H1 (cell line): ENCODE data around the gene PANX1. TPM values are rescaled to one million over a fixed set of nuclear protein-coding genes. Genes with fewer than 3 reads are reported as not detected.
A peak's percentile ranks its signal among the peaks of the same experiment; 100 is the strongest.

Experiments
- CTCF ChIA-PET: fragments of 300-600 bp; sonication (Branson Sonifier 250); formaldehyde crosslinking; loops from one replicate; lab custom pipeline; 2021; ENCODE audit not compliant: partially characterized antibody; lab: Charles Lee
- POLR2A ChIA-PET: fragments of 300-600 bp; sonication (Branson Sonifier 250); formaldehyde crosslinking; loops from one replicate; lab custom pipeline; 2021; ENCODE audit warnings: inconsistent platforms; ENCODE audit not compliant: partially characterized antibody; lab: Charles Lee
- DNase-seq, 2 experiments: peaks; one replicate each; pipeline versions ENCODE4 v3.0.0 to v3.0.0-alpha.2; 2010 to 2022; ENCODE audit warnings: low spot score in 2 of 2, low read depth in 1 of 2, mixed read lengths in 1 of 2
- FAIRE-seq: peaks from 2 replicates; lab custom pipeline; 2011; peaks lifted over from hg19 to GRCh38; lab: Jason Lieb, UNC
- H2AFZ ChIP-seq: 2 replicates; pipeline ENCODE4 v1.8.1; 2012; ENCODE audit warnings: low read length, inconsistent platforms
- H2AK5ac ChIP-seq: 2 replicates; pipeline ENCODE4 v1.6.1; 2013; ENCODE audit warnings: low read depth, low read length
- H2BK120ac ChIP-seq: replicated peaks from 2 replicates; pipeline ENCODE3; 2013; ENCODE audit warnings: low read depth, low read length, inconsistent platforms
- H2BK12ac ChIP-seq: 2 replicates; pipeline ENCODE4 v1.6.1; 2013; ENCODE audit warnings: low read depth, low read length
- H2BK15ac ChIP-seq: 2 replicates; pipeline ENCODE4 v1.6.1; 2013; ENCODE audit warnings: low read length
- H2BK20ac ChIP-seq: 2 replicates; pipeline ENCODE4 v1.6.1; 2013; ENCODE audit warnings: low read length
- H2BK5ac ChIP-seq: 2 replicates; pipeline ENCODE4 v1.6.1; 2013; ENCODE audit warnings: low read depth, low read length
- H3K14ac ChIP-seq: 2 replicates; pipeline ENCODE4 v1.6.1; 2013; ENCODE audit warnings: inconsistent platforms; ENCODE audit not compliant: insufficient read length
- H3K18ac ChIP-seq: 2 replicates; pipeline ENCODE4 v1.6.1; 2013; ENCODE audit warnings: low read length; ENCODE audit errors: extremely low read depth
- H3K23ac ChIP-seq: 2 replicates; pipeline ENCODE4 v1.6.1; 2013; ENCODE audit warnings: inconsistent platforms; ENCODE audit not compliant: insufficient read length
- H3K23me2 ChIP-seq: 2 replicates; pipeline ENCODE4 v1.6.1; 2013; ENCODE audit warnings: low read depth, low read length
- H3K27ac ChIP-seq: 2 replicates; pipeline ENCODE4 v1.6.1; 2011; ENCODE audit warnings: low read depth, low read length, inconsistent platforms
- H3K27me3 ChIP-seq, 4 experiments: replicated peaks in 1 of 4; 1 replicate in 1 of 4; 2 replicates in 3 of 4; pipeline versions ENCODE4 v1.6.1 to v1.8.1; 2011 to 2013; ENCODE audit warnings: low read length in 3 of 4, mild to moderate bottlenecking in 3 of 4, inconsistent platforms in 2 of 4, mixed read lengths in 2 of 4, moderate library complexity in 1 of 4; ENCODE audit not compliant: control insufficient read depth in 3 of 4, insufficient read depth in 3 of 4; ENCODE audit errors: extremely low read depth in 1 of 4
- H3K36me3 ChIP-seq, 4 experiments: 2 replicates each; pipeline versions ENCODE4 v1.6.1 to v1.8.1; 2011 to 2013; ENCODE audit warnings: mild to moderate bottlenecking in 4 of 4, low read length in 3 of 4, moderate library complexity in 2 of 4, control low read depth in 1 of 4, inconsistent platforms in 1 of 4; ENCODE audit not compliant: insufficient read depth in 4 of 4, control insufficient read depth in 2 of 4
- H3K4ac ChIP-seq: replicated peaks from 2 replicates; pipeline ENCODE3; 2013; ENCODE audit warnings: low read length, low read depth, mixed read lengths, inconsistent platforms; ENCODE audit not compliant: insufficient read length
- H3K4me1 ChIP-seq, 4 experiments: replicated peaks in 1 of 4; 1 replicate in 1 of 4; 2 replicates in 3 of 4; pipeline versions ENCODE4 v1.6.1 to v1.8.1; 2011 to 2013; ENCODE audit warnings: low read length in 3 of 4, inconsistent platforms in 2 of 4, mixed read lengths in 1 of 4; ENCODE audit not compliant: insufficient read depth in 4 of 4, control insufficient read depth in 3 of 4
- H3K4me2 ChIP-seq, 2 experiments: 2 replicates each; pipeline versions ENCODE4 v1.6.1 to v1.8.1; 2011 to 2013; ENCODE audit warnings: low read depth in 2 of 2, low read length in 2 of 2, control low read depth in 1 of 2, inconsistent platforms in 1 of 2, mild to moderate bottlenecking in 1 of 2; ENCODE audit not compliant: insufficient read depth in 1 of 2
- H3K4me3 ChIP-seq, 4 experiments: fragments of 200-600, 300-600 bp in 1 of 4; sonication (generic), shearing (Covaris generic), sonication (Bioruptor Twin) in 1 of 4; 2 replicates each; pipeline versions ENCODE4 v1.5.1 to v1.8.1; 2011 to 2016; ENCODE audit warnings: low read length in 4 of 4, low read depth in 3 of 4, control low read depth in 2 of 4, inconsistent platforms in 2 of 4, mild to moderate bottlenecking in 2 of 4, mixed read lengths in 1 of 4, moderate library complexity in 1 of 4; ENCODE audit not compliant: insufficient read depth in 2 of 4; ENCODE audit errors: extremely low read depth in 1 of 4
- H3K56ac ChIP-seq: replicated peaks from 2 replicates; pipeline ENCODE3; 2013; ENCODE audit warnings: low read depth, mild to moderate bottlenecking, mixed read lengths, low read length, inconsistent platforms; ENCODE audit not compliant: insufficient read length
- H3K79me1 ChIP-seq: 2 replicates; pipeline ENCODE4 v1.6.1; 2013; ENCODE audit warnings: low read depth, low read length, control low read depth
- H3K79me2 ChIP-seq, 2 experiments: 2 replicates each; pipeline versions ENCODE4 v1.6.1 to v1.8.1; 2012 to 2013; ENCODE audit warnings: low read length in 2 of 2, mild to moderate bottlenecking in 2 of 2, inconsistent platforms in 1 of 2; ENCODE audit not compliant: insufficient read depth in 2 of 2, control insufficient read depth in 1 of 2
- H3K9ac ChIP-seq, 4 experiments: replicated peaks in 1 of 4; 1 replicate in 1 of 4; 2 replicates in 3 of 4; pipeline versions ENCODE4 v1.6.1 to v1.8.1; 2011 to 2013; ENCODE audit warnings: low read depth in 3 of 4, low read length in 3 of 4, control low read depth in 2 of 4, mild to moderate bottlenecking in 2 of 4, moderate library complexity in 2 of 4, inconsistent platforms in 1 of 4; ENCODE audit errors: extremely low read depth in 1 of 4
- H3K9me3 ChIP-seq, 2 experiments: 2 replicates each; pipeline versions ENCODE4 v1.6.1 to v1.8.1; 2012 to 2013; ENCODE audit warnings: mild to moderate bottlenecking in 2 of 2, moderate library complexity in 2 of 2, control low read depth in 1 of 2, inconsistent platforms in 1 of 2, low read depth in 1 of 2, low read length in 1 of 2, mixed read lengths in 1 of 2; ENCODE audit not compliant: insufficient read depth in 2 of 2
- H4K20me1 ChIP-seq, 2 experiments: replicated peaks in 1 of 2; 2 replicates each; pipeline versions ENCODE3 to v1.8.1; 2011 to 2013; ENCODE audit warnings: inconsistent platforms in 2 of 2, low read length in 2 of 2, mild to moderate bottlenecking in 1 of 2; ENCODE audit not compliant: insufficient read depth in 2 of 2, control insufficient read depth in 1 of 2
- H4K5ac ChIP-seq: 2 replicates; pipeline ENCODE4 v1.6.1; 2013; ENCODE audit warnings: low read length, low read depth, mixed read lengths, inconsistent platforms; ENCODE audit not compliant: insufficient read length
- H4K8ac ChIP-seq: 2 replicates; pipeline ENCODE4 v1.8.0; 2013; ENCODE audit warnings: mild to moderate bottlenecking, moderate library complexity, low read length, inconsistent platforms; ENCODE audit not compliant: insufficient read depth; ENCODE audit errors: extremely low read depth
- H4K91ac ChIP-seq: replicated peaks from 2 replicates; pipeline ENCODE3; 2013; ENCODE audit warnings: low read length, mixed read lengths, inconsistent platforms; ENCODE audit not compliant: insufficient read length
- KDM1A ChIP-seq: fragments of 200-600, 300-600 bp; sonication (generic); IDR thresholded peaks from 2 replicates; pipeline ENCODE4 v1.7.1; 2016; ENCODE audit warnings: mild to moderate bottlenecking, low read length, borderline replicate concordance
- SAP30 ChIP-seq: fragments of 300-600 bp; sonication (generic); IDR thresholded peaks from 2 replicates; pipeline ENCODE4 v1.7.1; 2012; ENCODE audit warnings: low read length, moderate library complexity, mild to moderate bottlenecking, inconsistent platforms; ENCODE audit not compliant: insufficient read depth, insufficient replicate concordance
- WGBS, 2 experiments: shearing (Covaris generic) in 1 of 2; methylation state at CpG; one replicate each; pipeline versions ENCODE4 v1.1.6 to v1.1.7; 2013 to 2015; ENCODE audit warnings: low lambda C conversion rate in 2 of 2, mixed read lengths in 2 of 2, inconsistent platforms in 1 of 2, low coverage in 1 of 2, missing lambda C conversion rate in 1 of 2; ENCODE audit not compliant: insufficient replicate concordance in 2 of 2, insufficient coverage in 1 of 2, insufficient read length in 1 of 2; ENCODE audit errors: extremely low coverage in 1 of 2, missing lambda C conversion rate in 1 of 2; 5-methylcytosine and 5-hydroxymethylcytosine counted together
- polyA plus RNA-seq, 7 experiments: library from polyadenylated mRNA; depleted of rRNA in 3 of 7; stranded (reverse) in 5 of 7; unstranded in 2 of 7; fragments of >200 nt in 5 of 7; fragments of 200-250 nt in 2 of 7; gene quantifications; 1 replicate in 5 of 7; 2 replicates in 1 of 7; 4 replicates in 1 of 7; pipeline versions ENCODE4 v1.2.1 to v1.2.3, GENCODE V29; 2011 to 2013; ENCODE audit warnings: missing spikeins in 2 of 7, mixed read lengths in 2 of 7
- total RNA-seq: library from RNA; stranded (reverse); fragmentation: NEBNext Ultra II Directional; extraction: Animal tissue kit (Norgen Biotek cat#: 25700); gene quantifications from 2 replicates; pipeline ENCODE4 v1.2.1, GENCODE V29; 2021

Gene PANX1
- total and polyA plus RNA-seq, 2 of the 8 experiments (the other 6 are each of a cell fraction or from before 2014, with no cell fraction given): 15.9 to 35.2 TPM

- H2AK5ac ChIP-seq: no peak overlapping the region
- POLR2A ChIA-PET: interaction anchor here (2.3 to 3.3 kb wide), 2 partner anchors 8 to 11 kb away, joined by 8 to 32 read pairs; partner anchors contain the start of gene PANX1
- H3K9me3 ChIP-seq: peaks cover 0 to 3% of the 10 kb centered on the region in 2 experiments; a peak in 2 of 4 replicates
- H4K8ac ChIP-seq: peak overlapping the region; percentile 45; the same call in 1 of the 2 replicates
- no peaks in the 10 kb centered on the region; the same call in 1 of the 2 replicates for H3K23me2 ChIP-seq
- no peak overlapping the region for H2BK15ac ChIP-seq
- H3K9ac ChIP-seq: no peak overlapping the region
- H3K18ac ChIP-seq: peak overlapping the region; percentile 71; the same call in 1 of the 2 replicates
- H3K79me2 ChIP-seq: peaks cover 0 to 3% of the 10 kb centered on the region in 2 experiments; a peak in 2 of 4 replicates
- 0 out of 2 replicates have a peak overlapping the region, but pooled peaks have one; percentile 29 for H2BK12ac ChIP-seq
- CTCF ChIA-PET: interaction anchor here (0.6 to 1.3 kb wide), 2 partner anchors 8 to 63 kb away, joined by 3 to 4 read pairs; partner anchors contain the start of gene PANX1
- H2AFZ ChIP-seq: no peak overlapping the region
- no peak overlapping the region for H3K4me3 ChIP-seq
- peak overlapping the region; percentile 21 to 29; a peak in 2 of 4 replicates for H3K4me2 ChIP-seq
- no peak overlapping the region for H3K56ac ChIP-seq
- no peaks in the 10 kb centered on the region; the same call in 1 of the 2 replicates for H3K79me1 ChIP-seq
- H2BK5ac ChIP-seq: no peak overlapping the region; the same call in 1 of the 2 replicates
- H2BK120ac ChIP-seq: peak overlapping the region; percentile 24
- no peaks in the 10 kb centered on the region for H4K20me1 ChIP-seq
- no peak overlapping the region for H3K14ac ChIP-seq
- peak overlapping the region; percentile 84 for H4K91ac ChIP-seq
- 0 out of 8 replicates have a peak, but pooled peaks cover 0 to 4% (median 0%) of the 10 kb centered on the region in 4 experiments for H3K36me3 ChIP-seq
- peaks cover 5 to 19% (median 12%) of the 10 kb centered on the region in 4 experiments; a peak in 6 of 7 replicates for H3K4me1 ChIP-seq
- no peak overlapping the region for H3K23ac ChIP-seq
- H2BK20ac ChIP-seq: peak overlapping the region; percentile 86; the same call in 1 of the 2 replicates
- DNase-seq (no peak), FAIRE-seq (no peak)
- peak overlapping the region; percentile 91 for H3K4ac ChIP-seq
- whole genome bisulfite sequencing, 2 experiments: 93% methylated on average over 6 of the region's 6 CpGs; no CpG with 5 or more reads in 1 of the 2 experiments
- H4K5ac ChIP-seq: peak overlapping the region; percentile 64
- no peak overlapping the region; the same call in 1 of the 2 replicates for H3K27ac ChIP-seq
- no peaks in the 10 kb centered on the region for H3K27me3 ChIP-seq
- TF ChIP-seq SAP30 (no peak), KDM1A (no peak)
Observed at GRCh38 chr11:94120946-94121345, 7.7 kb upstream of the PANX1 start.
